Stimulated activated CD8-positive, alpha-beta memory T cell treated with anti-CD3 and anti-CD28 coated beads, Interleukin-4, amount 100 ng/mL, for 24 hours (primary cell): ENCODE data around the gene OVOL3.
"Not testable (repeated sequence)": the region's sequence is repeated elsewhere in the genome, so short reads cannot be mapped to it uniquely, and the experiment has no call there.

ENCODE experiments used
- DNase-seq: peaks from one replicate; pipeline ENCODE4 v3.0.0-alpha.2; 2020; ENCODE audit warnings: low read depth

OVOL3 gene

GRCh38 chr19:36110487-36111199, at the start of gene OVOL3:
OVOL3 (plus strand) TSS chr19:36111143; CDS start chr19:36111203, 60 bp downstream.
- no peak for DNase-seq

DNA sequence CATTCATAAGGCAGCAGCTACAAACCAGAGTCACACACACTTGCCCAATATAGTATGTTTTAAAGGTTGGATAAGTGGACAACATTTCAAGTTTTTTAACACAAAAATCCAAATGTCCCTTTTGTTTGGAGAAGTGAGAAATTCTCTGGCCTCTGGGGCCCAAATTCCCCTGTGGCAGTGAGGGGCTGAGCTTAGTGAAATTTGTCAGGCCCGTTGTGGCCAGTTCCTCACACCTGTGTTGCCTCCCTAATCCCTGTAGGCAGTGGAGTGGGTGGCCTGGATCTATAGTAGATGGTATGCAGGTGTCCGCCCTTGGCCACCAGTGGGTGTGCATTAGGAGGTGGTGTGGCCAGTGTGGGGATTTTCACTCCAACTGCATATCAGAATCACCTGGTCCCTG, 49.6 kb upstream of the OVOL3 start:
- DNase-seq = no peak

GRCh38 chr19:36064826-36065225, 46.1 kb upstream of the OVOL3 start:
- DNase-seq = no peak

DNA sequence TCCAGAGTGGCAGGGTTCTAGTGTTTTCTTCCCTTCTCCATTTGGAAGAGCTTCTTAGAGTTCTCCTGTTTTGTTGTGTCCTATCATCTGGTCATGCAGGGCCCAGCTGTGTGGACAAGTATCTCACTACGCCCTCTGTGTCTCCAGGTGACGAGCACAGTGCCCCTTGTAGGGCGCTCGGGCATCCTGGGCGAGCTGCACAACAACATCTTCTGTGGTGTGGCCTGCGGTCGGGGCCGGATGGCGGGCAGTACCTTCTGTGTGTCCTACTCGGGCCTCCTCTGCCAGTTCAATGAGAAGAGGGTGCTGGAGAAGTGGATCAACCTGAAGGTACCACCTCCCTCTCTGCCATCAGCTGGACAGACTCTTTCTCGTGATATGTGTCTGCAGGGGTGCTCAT, 43.3 kb upstream of the OVOL3 start:
- no peak for DNase-seq

DNA sequence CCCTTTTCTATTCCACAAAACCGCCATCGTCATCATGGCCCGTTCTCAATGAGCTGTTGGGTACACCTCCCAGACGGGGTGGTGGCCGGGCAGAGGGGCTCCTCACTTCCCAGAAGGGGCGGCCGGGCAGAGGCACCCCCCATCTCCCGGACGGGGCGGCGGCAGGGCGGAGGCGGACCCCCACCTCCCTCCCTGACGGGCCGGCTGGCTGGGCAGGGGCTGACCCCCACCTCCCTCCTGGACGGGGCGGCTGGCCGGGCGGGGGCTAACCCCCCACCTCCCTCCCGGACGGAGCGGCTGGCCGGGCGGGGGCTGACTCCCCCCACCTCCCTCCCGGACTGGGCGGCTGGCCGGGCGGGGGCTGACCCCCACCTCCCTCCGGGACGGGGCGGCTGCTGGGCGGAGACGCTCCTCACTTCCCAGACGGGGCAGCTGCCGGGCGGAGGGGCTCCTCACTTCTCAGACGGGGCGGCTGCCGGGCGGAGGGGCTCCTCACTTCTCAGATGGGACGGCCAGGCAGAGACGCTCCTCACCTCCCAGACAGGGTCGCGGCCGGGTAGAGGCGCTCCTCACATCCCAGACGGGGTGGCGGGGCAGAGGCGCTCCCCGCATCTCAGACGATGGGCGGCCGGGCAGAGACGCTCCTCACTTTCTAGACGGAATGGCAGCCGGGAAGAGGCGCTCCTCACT, 42.0 kb upstream of the OVOL3 start:
- DNase-seq = not testable (repeated sequence)

- no peak for DNase-seq
These were observed 38.9 kb upstream of the OVOL3 start for GRCh38 chr19:36072081-36072480.

- DNase-seq = no peak
These were observed 37.6 kb upstream of the OVOL3 start for GRCh38 chr19:36073121-36073876.

DNA sequence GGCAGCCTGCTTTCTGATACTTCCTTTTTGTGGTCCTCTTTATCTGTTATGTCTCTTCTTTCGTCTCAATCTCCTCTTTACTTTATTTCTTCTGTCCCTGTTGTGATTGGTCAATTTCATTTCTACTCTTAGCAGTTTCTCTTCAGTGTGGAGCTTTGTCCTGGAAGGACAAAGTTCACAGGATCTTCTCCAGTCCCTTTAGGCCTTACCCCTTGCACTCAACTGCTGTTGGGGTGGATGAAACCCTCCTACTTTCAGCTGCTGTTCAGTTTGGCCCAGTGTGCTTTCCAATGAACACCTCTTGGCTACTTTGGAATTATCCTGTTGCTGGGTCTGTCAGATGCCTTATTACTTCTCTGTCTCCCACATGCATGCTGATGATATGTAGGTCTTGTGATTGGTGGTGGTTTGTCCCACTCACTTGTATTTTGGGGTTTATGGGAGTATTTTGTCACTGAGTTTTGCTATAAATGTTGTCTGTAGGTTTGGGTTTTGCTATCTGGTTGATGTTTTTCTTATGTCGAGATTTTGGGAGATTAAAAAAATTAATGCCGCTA, 31.5 kb upstream of the OVOL3 start:
- no peak for DNase-seq

GRCh38 chr19:36081385-36081784, 29.6 kb upstream of the OVOL3 start:
- DNase-seq = no peak

- DNase-seq = no peak
These were observed 29.0 kb upstream of the OVOL3 start for GRCh38 chr19:36081894-36082293.

- DNase-seq = no peak
These were observed 28.0 kb upstream of the OVOL3 start for GRCh38 chr19:36082916-36083315.

GRCh38 chr19:36084231-36085009, 26.5 kb upstream of the OVOL3 start:
- no peak for DNase-seq

- DNase-seq = no peak
These were observed 24.6 kb upstream of the OVOL3 start for GRCh38 chr19:36086326-36086725.

- DNase-seq = no peak
These were observed 21.1 kb upstream of the OVOL3 start for GRCh38 chr19:36089847-36090246.

DNA sequence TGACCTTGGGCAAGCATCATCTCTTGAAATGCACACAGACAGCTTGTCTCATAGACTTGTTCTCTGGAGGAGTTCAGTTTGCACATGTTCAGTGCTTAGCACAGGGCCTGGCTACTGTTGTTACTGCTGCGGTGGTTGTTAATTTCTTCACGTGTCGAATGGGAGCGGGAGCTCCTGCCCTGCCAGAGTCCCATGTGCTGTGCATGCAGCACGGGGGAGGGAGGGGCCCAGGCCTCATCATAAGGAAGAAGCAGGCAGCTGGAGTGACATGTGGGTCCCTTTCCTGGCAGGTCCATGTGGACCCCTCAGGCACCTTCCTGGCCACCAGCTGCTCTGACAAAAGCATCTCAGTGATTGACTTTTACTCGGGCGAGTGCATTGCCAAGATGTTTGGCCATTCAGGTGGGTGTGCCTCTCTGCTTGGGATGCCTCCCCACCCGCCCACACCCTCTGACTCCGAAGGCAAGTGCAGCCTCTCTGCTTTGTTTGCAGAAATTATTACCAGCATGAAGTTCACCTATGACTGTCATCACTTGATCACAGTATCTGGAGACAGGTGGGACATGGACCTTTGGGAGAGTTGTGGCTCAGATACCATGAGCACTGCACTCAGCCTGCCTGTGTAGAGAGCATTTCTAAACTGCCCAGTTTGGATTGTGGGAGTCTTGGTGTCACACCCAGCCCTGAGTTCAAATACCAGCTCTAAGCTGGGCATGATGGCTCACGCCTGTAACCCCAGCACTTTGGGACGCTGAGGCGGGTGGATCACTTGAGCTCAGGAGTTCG, 19.8 kb upstream of the OVOL3 start:
- no peak for DNase-seq

GRCh38 chr19:36092566-36092965, 18.4 kb upstream of the OVOL3 start:
- no peak for DNase-seq

- no peak for DNase-seq
These were observed 17.7 kb upstream of the OVOL3 start for GRCh38 chr19:36093146-36093662.

GRCh38 chr19:36093687-36094086, 17.3 kb upstream of the OVOL3 start:
- DNase-seq = no peak

- no peak for DNase-seq
These were observed 13.9 kb upstream of the OVOL3 start for GRCh38 chr19:36097036-36097435.

DNA sequence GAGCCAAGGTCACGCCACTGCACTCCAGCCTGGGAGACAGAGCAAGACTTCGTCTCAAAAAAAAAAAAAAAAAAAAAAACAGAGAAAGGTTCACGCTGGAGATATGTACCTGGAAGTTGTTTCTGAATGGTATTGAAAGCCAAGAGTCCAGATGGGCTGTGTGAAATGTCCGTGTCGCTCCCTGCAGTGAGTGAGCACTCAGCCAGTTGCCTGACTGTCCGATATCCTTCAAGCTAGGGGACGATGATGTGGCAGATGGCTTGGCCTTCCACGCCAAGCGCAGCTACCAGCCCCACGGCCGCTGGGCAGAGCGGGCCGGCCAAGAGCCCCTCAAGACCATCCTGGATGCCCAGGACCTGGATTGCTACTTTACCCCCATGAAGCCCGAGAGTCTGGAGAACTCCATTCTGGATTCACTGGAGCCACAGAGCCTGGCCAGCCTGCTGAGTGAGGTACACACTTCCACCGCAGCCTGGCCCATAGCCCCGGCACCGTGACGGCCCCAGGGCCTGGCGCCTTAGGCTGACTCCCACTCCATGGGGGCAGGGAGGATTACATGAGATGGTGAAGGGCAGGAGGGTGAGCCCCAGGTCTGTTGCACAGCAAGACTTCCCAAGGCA, 11.7 kb upstream of the OVOL3 start:
- no peak for DNase-seq
